ENCODE measurements around the gene EYS.

DNA sequence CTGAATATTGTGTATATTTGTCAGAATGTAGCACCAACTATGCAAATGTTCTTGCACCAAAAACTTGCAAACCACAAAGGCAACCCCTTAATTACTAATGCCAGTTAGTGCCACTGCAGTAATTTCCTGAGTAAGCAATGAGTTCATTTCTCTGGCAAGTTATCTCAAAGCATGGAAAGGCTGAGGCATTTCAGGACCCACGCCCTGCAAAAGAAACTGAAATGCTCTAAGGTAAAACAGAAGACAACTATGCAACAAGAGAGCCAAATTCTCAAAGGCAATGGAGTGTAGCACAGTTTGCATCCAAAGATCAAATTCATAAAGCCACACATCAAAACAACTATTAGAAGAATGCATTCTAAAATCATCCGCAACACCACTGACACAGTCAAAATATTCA is 994.4 kb downstream of the EYS start:
- TF ChIP-seq, protein P1, sequence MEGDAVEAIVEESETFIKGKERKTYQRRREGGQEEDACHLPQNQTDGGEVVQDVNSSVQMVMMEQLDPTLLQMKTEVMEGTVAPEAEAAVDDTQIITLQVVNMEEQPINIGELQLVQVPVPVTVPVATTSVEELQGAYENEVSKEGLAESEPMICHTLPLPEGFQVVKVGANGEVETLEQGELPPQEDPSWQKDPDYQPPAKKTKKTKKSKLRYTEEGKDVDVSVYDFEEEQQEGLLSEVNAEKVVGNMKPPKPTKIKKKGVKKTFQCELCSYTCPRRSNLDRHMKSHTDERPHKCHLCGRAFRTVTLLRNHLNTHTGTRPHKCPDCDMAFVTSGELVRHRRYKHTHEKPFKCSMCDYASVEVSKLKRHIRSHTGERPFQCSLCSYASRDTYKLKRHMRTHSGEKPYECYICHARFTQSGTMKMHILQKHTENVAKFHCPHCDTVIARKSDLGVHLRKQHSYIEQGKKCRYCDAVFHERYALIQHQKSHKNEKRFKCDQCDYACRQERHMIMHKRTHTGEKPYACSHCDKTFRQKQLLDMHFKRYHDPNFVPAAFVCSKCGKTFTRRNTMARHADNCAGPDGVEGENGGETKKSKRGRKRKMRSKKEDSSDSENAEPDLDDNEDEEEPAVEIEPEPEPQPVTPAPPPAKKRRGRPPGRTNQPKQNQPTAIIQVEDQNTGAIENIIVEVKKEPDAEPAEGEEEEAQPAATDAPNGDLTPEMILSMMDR (IDR thresholded peaks at IDR 0.05; ENCODE audit: low read length): no peak
- TF ChIP-seq EZH2 (optimal IDR thresholded peaks at IDR 0.05; ENCODE audit: low read depth, low read length): no peak
- no peak for TF ChIP-seq EZH2phosphoT487 (IDR thresholded peaks at IDR 0.05; ENCODE audit: low read length)

Data from MM.1S (cell line).